ENCODE data around the gene RETREG2. TPM values are rescaled to one million over a fixed set of nuclear protein-coding genes. Genes with fewer than 3 reads are reported as not detected.
A peak's percentile ranks its signal among the peaks of the same experiment; 100 is the strongest.

The RETREG2 gene
- total and polyA plus RNA-seq, 2 of the 4 experiments (the other 2 are of a cell fraction) = 45.2 to 51.1 TPM

GRCh38 chr2:219167997-219168396 is 10.1 kb upstream of the RETREG2 start:
- ChIA-PET POLR2A (ENCODE audit: unreplicated experiment) (no interaction called here), CTCF (no interaction called here)
- H3K56ac ChIP-seq (ENCODE audit: extremely low read depth, insufficient read depth, low read length) = no peak overlapping the region
- H4K20me1 ChIP-seq (ENCODE audit: insufficient read depth, low read length) = peaks cover 7% of the 10 kb centered on the region; the same call in 1 of the 2 replicates
- H3K4me3 ChIP-seq (ENCODE audit: insufficient read depth, low read depth, low read length) = no peak overlapping the region
- H3K9me1 ChIP-seq (ENCODE audit: insufficient read depth, low read length) = 0 out of 2 replicates have a peak, but pooled peaks cover 4% of the 10 kb centered on the region
- no peak overlapping the region for H3K9ac ChIP-seq (ENCODE audit: low read depth, low read length)
- H2AK5ac ChIP-seq (ENCODE audit: low read depth, low read length) = no peak overlapping the region
- no peaks in the 10 kb centered on the region for H3K9me3 ChIP-seq (ENCODE audit: control insufficient read depth, insufficient read depth, low read length)
- no peak overlapping the region for H3K14ac ChIP-seq (replicated peaks; ENCODE audit: low read depth, low read length)
- H3K36me3 ChIP-seq (ENCODE audit: control insufficient read depth, insufficient read depth, low read length) = peaks cover 7% of the 10 kb centered on the region; the same call in 1 of the 2 replicates
- no peak overlapping the region for H2BK20ac ChIP-seq (ENCODE audit: low read depth, low read length)
- intact Hi-C loops (cut with micrococcal nuclease) = no loop called here
- H3K27me3 ChIP-seq (ENCODE audit: control insufficient read depth, insufficient read depth, low read length) = no peaks in the 10 kb centered on the region
- in situ Hi-C loops (cut with MboI; ENCODE audit: low sequenced_read_pairs) = no loop called here
- no peak overlapping the region for H4K5ac ChIP-seq (ENCODE audit: low read depth, low read length)
- no peak overlapping the region for H3K4ac ChIP-seq (ENCODE audit: low read depth, low read length)
- H3K79me1 ChIP-seq (ENCODE audit: low read depth in 1 of 2, low read length in 2 of 2) = no peaks in the 10 kb centered on the region
- DNase-seq (no peak), ATAC-seq (ENCODE audit: low read depth) (no peak)
- no peak overlapping the region for H4K8ac ChIP-seq (ENCODE audit: low read depth in 2 of 2, low read length in 2 of 2)
- no peak overlapping the region for H3K18ac ChIP-seq (ENCODE audit: low read depth, low read length)
- no peak overlapping the region for H2BK120ac ChIP-seq (ENCODE audit: low read depth, low read length)
- H2AFZ ChIP-seq (replicated peaks; ENCODE audit: low read length, poor library complexity) = no peak overlapping the region
- no CpG with 5 or more reads among the region's 5 CpGs for WGBS, 2 experiments (ENCODE audit: extremely low coverage in 2 of 2, insufficient read length in 1 of 2)
- H3K4me1 ChIP-seq (ENCODE audit: control insufficient read depth, insufficient read depth, low read length) = peaks cover 3% of the 10 kb centered on the region; the same call in 1 of the 2 replicates
- no peak overlapping the region for H4K91ac ChIP-seq (ENCODE audit: insufficient read depth, low read depth, low read length)
- H2BK15ac ChIP-seq (ENCODE audit: low read depth, low read length) = no peak overlapping the region
- H3K23ac ChIP-seq (ENCODE audit: low read depth, low read length) = no peak overlapping the region
- no TSS peak for BruUV-seq (replicated peaks)
- H3K4me2 ChIP-seq (ENCODE audit: low read depth, low read length) = no peak overlapping the region
- H2AK9ac ChIP-seq (replicated peaks; ENCODE audit: low read depth, low read length, poor library complexity) = peak overlapping the region; percentile 52
- no peak overlapping the region for H2BK5ac ChIP-seq (ENCODE audit: low read depth, low read length, poor library complexity, severe bottlenecking)
- TF ChIP-seq RCOR1 (IDR thresholded peaks at IDR 0.05; ENCODE audit: insufficient replicate concordance, low read length) (no peak), ELK1 (IDR thresholded peaks at IDR 0.05; ENCODE audit: borderline replicate concordance, low read depth, low read length) (no peak), FOS (IDR thresholded peaks at IDR 0.05; ENCODE audit: low read depth, low read length) (no peak), CEBPB (IDR thresholded peaks at IDR 0.05; ENCODE audit: low read depth, low read length) (no peak), BHLHE40 (IDR thresholded peaks at IDR 0.05; ENCODE audit: low read depth, low read length) (no peak), NFE2L2 (IDR thresholded peaks at IDR 0.05; ENCODE audit: low read depth, low read length) (no peak), SMC3 (IDR thresholded peaks at IDR 0.05; ENCODE audit: low read depth, low read length) (no peak), POLR2A (IDR thresholded peaks at IDR 0.05; ENCODE audit: low read depth, low read length) (no peak), MAFK (IDR thresholded peaks at IDR 0.05; ENCODE audit: low read depth, low read length) (no peak), RAD21 (IDR thresholded peaks at IDR 0.05; ENCODE audit: low read length) (no peak), CTCF (conservative IDR thresholded peaks at IDR 0.05; ENCODE audit: low read depth, low read length) (no peak), MAZ (IDR thresholded peaks at IDR 0.05; ENCODE audit: borderline replicate concordance, low read depth, low read length) (no peak), USF2 (IDR thresholded peaks at IDR 0.05; ENCODE audit: low read depth, low read length) (no peak), MXI1 (IDR thresholded peaks at IDR 0.05; ENCODE audit: borderline replicate concordance, low read depth, low read length) (no peak)
- dilution Hi-C loops (cut with HindIII; ENCODE audit: low sequenced_read_pairs, unreplicated experiment) = no loop called here
- H3K27ac ChIP-seq (ENCODE audit: insufficient read depth, low read length) = no peak overlapping the region

Measured in IMR-90 (cell line).